HEK293T (cell line): ENCODE data around the gene GART.
A peak's percentile ranks its signal among the peaks of the same experiment; 100 is the strongest.

Experiments
- CTCF ChIA-PET: fragments of 350-600 bp; formaldehyde crosslinking; extraction: SDS; loops from one replicate; lab custom pipeline; 2021; ENCODE audit warnings: antibody characterized with exemption, inconsistent platforms; lab: Yijun Ruan, JAX
- POLR2A ChIA-PET: fragments of 350-600 bp; formaldehyde crosslinking; extraction: SDS; loops from one replicate; lab custom pipeline; 2020; ENCODE audit warnings: antibody characterized with exemption, inconsistent platforms; lab: Yijun Ruan, JAX
- DNase-seq: peaks from one replicate; pipeline ENCODE4 v3.0.0; 2012; ENCODE audit warnings: mixed read lengths; ENCODE audit errors: extremely low spot score
- ARNT ChIP-seq: fragments of 450-650 bp; IDR thresholded peaks from 2 replicates; pipeline ENCODE4 v1.6.1; 2017; ENCODE audit warnings: mild to moderate bottlenecking
- BHLHE40 ChIP-seq: fragments of 450-650 bp; IDR thresholded peaks from 2 replicates; pipeline ENCODE4 v1.6.1; 2016; ENCODE audit warnings: mild to moderate bottlenecking, moderate library complexity, borderline replicate concordance
- CTBP1 ChIP-seq: fragments of 450-650 bp; IDR thresholded peaks from 2 replicates; pipeline ENCODE4 v1.6.1; 2016; ENCODE audit warnings: borderline replicate concordance
- ELF4 ChIP-seq: fragments of 450-650 bp; IDR thresholded peaks from 2 replicates; pipeline ENCODE4 v1.6.1; 2017; ENCODE audit warnings: antibody characterized with exemption
- FOXA1 ChIP-seq: fragments of 450-650 bp; IDR thresholded peaks from 2 replicates; pipeline ENCODE4 v1.6.1; 2016; ENCODE audit warnings: mild to moderate bottlenecking
- FOXK2 ChIP-seq: fragments of 450-650 bp; IDR thresholded peaks from 2 replicates; pipeline ENCODE4 v1.6.1; 2016; ENCODE audit warnings: mild to moderate bottlenecking
- FOXM1 ChIP-seq: fragments of 450-650 bp; IDR thresholded peaks from 2 replicates; pipeline ENCODE4 v1.6.1; 2017; ENCODE audit warnings: mild to moderate bottlenecking, borderline replicate concordance
- HDGF ChIP-seq: fragments of 450-650 bp; IDR thresholded peaks from 2 replicates; pipeline ENCODE4 v1.6.1; 2017; ENCODE audit warnings: antibody characterized with exemption, borderline replicate concordance
- L3MBTL2 ChIP-seq: fragments of 450-650 bp; conservative IDR thresholded peaks from 2 replicates; pipeline ENCODE4 v1.6.1; 2016; ENCODE audit warnings: mild to moderate bottlenecking
- LEF1 ChIP-seq: fragments of 450-650 bp; IDR thresholded peaks from 2 replicates; pipeline ENCODE4 v1.6.1; 2017; ENCODE audit warnings: mild to moderate bottlenecking, borderline replicate concordance
- NFRKB ChIP-seq: fragments of 450-650 bp; IDR thresholded peaks from 2 replicates; pipeline ENCODE4 v1.6.1; 2016; ENCODE audit warnings: mild to moderate bottlenecking, moderate library complexity
- PKNOX1 ChIP-seq: fragments of 450-650 bp; IDR thresholded peaks from 2 replicates; pipeline ENCODE4 v1.6.1; 2016
- SP1 ChIP-seq: fragments of 450-650 bp; IDR thresholded peaks from 2 replicates; pipeline ENCODE4 v1.6.1; 2017
- SUZ12 ChIP-seq: fragments of 450-650 bp; IDR thresholded peaks from 2 replicates; pipeline ENCODE4 v1.6.1; 2016; ENCODE audit warnings: mild to moderate bottlenecking
- TARDBP ChIP-seq: fragments of 450-650 bp; IDR thresholded peaks from 2 replicates; pipeline ENCODE4 v1.6.1; 2016
- ZNF384 ChIP-seq: fragments of 450-650 bp; IDR thresholded peaks from 2 replicates; pipeline ENCODE4 v1.6.1; 2016

Gene GART

GRCh38 chr21:33480481-33481103 lies 61.3 kb downstream of the GART start:
- no peak for DNase-seq
- TF ChIP-seq HDGF (no peak), BHLHE40 (no peak), FOXK2 (no peak), L3MBTL2 (no peak), FOXM1 (no peak), ZNF384 (no peak), ELF4 (no peak), NFRKB (no peak), SUZ12 (no peak), PKNOX1 (no peak), SP1 (no peak), CTBP1 (no peak), FOXA1 (no peak), ARNT (no peak), TARDBP (no peak), LEF1 (no peak)
- CTCF ChIA-PET: interaction anchor here (0.7 to 2.4 kb wide), 3 partner anchors 11 to 33 kb away, joined by 3 to 11 read pairs (median 6); partner anchors contain the start of gene DNAJC28

DNA sequence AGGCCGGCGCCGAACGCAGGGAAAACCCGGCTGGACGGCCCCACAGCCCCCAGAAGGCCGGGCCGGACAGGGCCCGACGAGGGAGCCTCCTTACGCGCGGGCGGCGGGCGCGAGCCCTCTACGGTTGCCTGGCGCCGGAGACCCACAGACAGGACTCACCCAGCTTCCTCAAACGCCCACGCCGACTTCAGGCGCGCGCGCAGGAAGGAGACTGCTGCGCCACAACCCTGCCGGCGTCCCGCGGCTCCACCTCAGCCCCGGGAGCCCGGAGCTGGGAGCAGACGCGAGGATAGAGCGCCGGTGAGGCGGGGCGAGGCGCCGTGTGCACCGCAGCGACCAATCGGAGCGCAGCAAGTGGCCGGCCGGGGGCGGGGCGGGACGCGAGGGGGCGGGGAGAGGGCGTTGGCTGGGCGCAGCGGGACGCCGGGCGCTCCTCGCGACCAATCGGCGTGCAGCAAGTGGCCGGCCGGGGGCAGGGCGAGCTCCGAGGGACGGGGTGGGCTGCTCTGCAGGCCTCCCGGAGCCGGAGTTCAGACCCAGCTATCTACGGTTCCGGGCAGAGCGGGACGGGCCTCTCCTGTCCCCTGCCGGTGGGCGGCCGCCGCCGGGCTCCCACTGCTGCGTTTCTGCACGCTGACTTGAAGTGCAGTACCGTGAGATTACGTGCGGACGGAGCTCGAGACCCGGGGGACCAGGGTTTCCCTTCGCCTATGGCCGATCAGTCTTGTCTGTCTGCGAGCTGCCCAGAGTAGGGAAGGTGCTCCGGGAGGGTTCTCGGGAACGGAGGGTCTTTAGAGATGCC lies 62.0 kb downstream of the GART start, which contains the start of gene TMEM50B:
TMEM50B (minus strand) TSS at position 296 of the 802 bp plus-strand sequence. CDS start 11,089 bp downstream, outside the sequence.
- POLR2A ChIA-PET: interaction anchor here (0.7 to 3.7 kb wide), 14 partner anchors 10 to 250 kb away, joined by 3 to 42 read pairs (median 4); partner anchors contain the start of genes DNAJC28, DONSON, GART and IFNAR1
- TF ChIP-seq FOXM1 (peak; percentile 5; the same call in 1 of the 2 replicates), BHLHE40 (no peak), FOXA1 (no peak)
- peak; percentile 97 for DNase-seq
- CTCF ChIA-PET: interaction anchor here (0.7 to 2.4 kb wide), 4 partner anchors 9 to 118 kb away, joined by 3 to 11 read pairs (median 4); partner anchors contain the start of gene DNAJC28

More at GRCh38 chr21:33480481-33481103, 61.3 kb downstream of the GART start:
- POLR2A ChIA-PET: interaction anchor here (1.0 to 3.7 kb wide), 10 partner anchors 9 to 250 kb away, joined by 3 to 42 read pairs (median 6); partner anchors contain the start of genes DNAJC28, DONSON, GART and IFNAR1

GRCh38 chr21:33478935-33479678 lies 62.8 kb downstream of the GART start:
- no peak for TF ChIP-seq SUZ12
- no peak for TF ChIP-seq CTBP1
- TF ChIP-seq ELF4: no peak
- TF ChIP-seq HDGF: no peak
- no peak for TF ChIP-seq PKNOX1
- no peak for TF ChIP-seq SP1
- TF ChIP-seq LEF1: no peak
- peak; percentile 40 for DNase-seq
- CTCF ChIA-PET: interaction anchor here (1.4 kb wide), 1 partner anchor 118 kb away, joined by 5 read pairs; no protein-coding TSS in a partner anchor
- POLR2A ChIA-PET: interaction anchor here (1.0 to 3.7 kb wide), 7 partner anchors 11 to 249 kb away, joined by 3 to 42 read pairs (median 7); partner anchors contain the start of genes DNAJC28, DONSON, IFNAR1 and IFNAR2

DNA sequence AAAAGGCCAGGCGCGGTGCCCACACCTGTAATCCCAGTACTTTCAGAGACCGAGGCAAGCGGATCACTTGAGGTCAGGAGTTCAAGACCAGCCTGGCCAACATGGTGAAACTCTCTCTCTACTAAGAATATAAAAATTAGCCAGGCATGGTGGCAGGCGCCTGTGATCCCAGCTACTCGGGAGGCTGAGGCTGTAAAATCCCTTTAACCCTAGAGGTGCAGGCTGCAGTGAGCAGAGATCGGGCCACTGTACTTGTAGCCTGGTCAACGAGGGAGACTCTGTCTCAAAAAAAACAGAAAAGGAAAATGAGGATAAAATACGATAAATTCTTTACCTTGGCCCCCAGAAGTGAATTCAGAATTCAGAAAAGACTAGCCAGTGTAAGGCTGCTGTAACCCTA lies 63.7 kb downstream of the GART start:
- no peak for TF ChIP-seq ARNT
- TF ChIP-seq NFRKB: no peak
- TF ChIP-seq ZNF384: no peak
- TF ChIP-seq FOXA1: no peak
- no peak for TF ChIP-seq LEF1
- no peak for TF ChIP-seq ELF4
- no peak for TF ChIP-seq BHLHE40
- TF ChIP-seq TARDBP: no peak
- no peak for TF ChIP-seq CTBP1
- TF ChIP-seq PKNOX1: no peak
- no peak for TF ChIP-seq FOXK2
- TF ChIP-seq HDGF: no peak
- no peak for TF ChIP-seq SP1
- TF ChIP-seq SUZ12: no peak
- no peak for TF ChIP-seq FOXM1
- TF ChIP-seq L3MBTL2: no peak
- ChIA-PET POLR2A (no interaction called here), CTCF (no interaction called here)
- no peak for DNase-seq

- no peak for DNase-seq
- POLR2A ChIA-PET: no interaction called here
- CTCF ChIA-PET: no interaction called here
- no peak for TF ChIP-seq ZNF384
- TF ChIP-seq L3MBTL2: no peak
- TF ChIP-seq TARDBP: no peak
- TF ChIP-seq SUZ12: no peak
Measured at GRCh38 chr21:33477066-33477465, 64.9 kb downstream of the GART start.
